Stimulated activated CD4-positive, alpha-beta T cell treated with anti-CD3 and anti-CD28 coated beads, Interleukin-1b, Interleukin-23, amount 100 ng/mL, for 48 hours (primary cell): ENCODE measurements around the gene IFNAR1.
"Not testable (repeated sequence)": the region's sequence is repeated elsewhere in the genome, so short reads cannot be mapped to it uniquely, and the experiment has no call there.

Experiments
- DNase-seq: peaks from one replicate; pipeline ENCODE4 v3.0.0-alpha.2; 2020

The IFNAR1 gene

GRCh38 chr21:33350676-33351075, 25.9 kb downstream of the IFNAR1 start:
- no peak for DNase-seq

GRCh38 chr21:33355355-33355754, 30.6 kb downstream of the IFNAR1 start:
- DNase-seq = no peak

GRCh38 chr21:33355996-33356395, 31.2 kb downstream of the IFNAR1 start:
- DNase-seq = no peak

DNA sequence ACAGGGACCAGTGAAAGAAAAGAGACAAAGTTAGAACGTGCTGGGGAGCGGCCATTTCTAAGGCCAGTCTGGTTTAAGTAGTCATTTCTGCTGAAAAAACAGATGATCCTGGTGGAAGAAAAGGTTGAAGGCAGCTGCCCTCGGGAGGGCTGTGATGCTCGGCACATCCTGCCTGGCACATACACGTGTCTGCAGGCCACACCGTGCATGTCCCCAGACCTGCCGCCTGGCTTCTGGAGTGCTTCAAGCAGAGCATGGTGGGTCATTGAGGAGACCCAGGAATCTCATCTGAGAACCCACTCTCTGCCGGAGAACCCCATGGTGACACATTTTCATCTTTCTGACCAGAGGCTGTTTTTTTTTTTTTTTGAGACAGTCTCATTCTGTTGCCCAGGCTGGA, 32.4 kb downstream of the IFNAR1 start:
- no peak for DNase-seq

GRCh38 chr21:33359446-33359845, 34.7 kb downstream of the IFNAR1 start:
- DNase-seq = no peak

- DNase-seq = no peak
Observed at GRCh38 chr21:33360281-33360680, 35.5 kb downstream of the IFNAR1 start.

DNA sequence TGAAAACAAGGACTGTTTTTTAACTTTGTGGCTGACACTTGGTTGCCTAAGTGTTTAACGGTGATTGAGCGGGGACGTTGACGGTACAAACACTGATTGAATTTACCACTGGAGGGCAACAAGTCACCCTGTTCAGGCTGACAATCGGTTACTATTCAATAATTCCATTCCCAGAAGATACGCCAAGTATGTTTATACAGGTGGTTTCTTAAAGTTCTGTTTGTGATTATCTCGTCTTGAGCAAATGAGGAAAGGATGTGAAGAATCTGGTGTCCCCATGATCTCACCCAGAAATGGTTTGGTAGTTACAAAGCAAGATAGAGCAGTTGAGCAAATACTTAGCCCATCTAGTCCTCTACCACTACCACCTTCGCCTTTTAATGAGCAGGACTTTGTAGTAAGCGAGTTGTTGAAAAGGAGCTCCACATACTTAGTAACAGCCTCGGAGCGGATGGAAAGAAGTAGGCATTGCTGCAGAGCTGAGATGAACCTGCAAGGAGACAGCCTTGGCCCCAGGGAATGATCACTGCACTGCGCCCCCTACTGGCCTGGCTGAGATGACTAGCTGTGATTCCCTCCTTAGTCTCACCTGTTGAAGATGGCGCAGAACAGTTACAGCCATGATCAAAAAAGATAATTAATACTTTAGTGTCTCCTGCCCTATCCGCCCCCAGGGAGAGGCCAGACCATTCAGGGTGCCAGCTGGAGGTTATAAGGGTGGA, 36.3 kb downstream of the IFNAR1 start:
- DNase-seq = peak; percentile 88

- peak; percentile 58 for DNase-seq
Observed at GRCh38 chr21:33362044-33362555, 37.3 kb downstream of the IFNAR1 start.

GRCh38 chr21:33363911-33364609, 39.3 kb downstream of the IFNAR1 start:
- DNase-seq = not testable (repeated sequence)

DNA sequence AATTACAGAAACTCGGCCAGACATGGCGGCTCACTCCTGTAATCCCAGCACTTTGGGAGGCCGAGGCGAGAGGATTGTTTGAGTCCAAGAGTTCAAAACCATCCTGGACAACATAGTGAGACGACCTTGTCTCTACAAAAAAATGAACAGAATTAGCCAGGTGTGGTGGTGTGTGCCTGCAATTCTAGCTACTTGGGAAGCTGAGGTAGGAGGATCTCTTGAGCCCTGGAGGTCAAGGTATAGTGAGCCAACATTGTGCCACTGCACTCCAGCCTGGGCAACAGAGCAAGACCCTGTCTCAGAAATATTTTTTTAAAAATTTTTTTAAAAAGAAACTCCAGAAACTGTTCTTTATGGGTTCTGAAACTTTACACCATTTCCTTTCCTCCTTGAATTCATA, 40.1 kb downstream of the IFNAR1 start:
- no peak for DNase-seq

DNA sequence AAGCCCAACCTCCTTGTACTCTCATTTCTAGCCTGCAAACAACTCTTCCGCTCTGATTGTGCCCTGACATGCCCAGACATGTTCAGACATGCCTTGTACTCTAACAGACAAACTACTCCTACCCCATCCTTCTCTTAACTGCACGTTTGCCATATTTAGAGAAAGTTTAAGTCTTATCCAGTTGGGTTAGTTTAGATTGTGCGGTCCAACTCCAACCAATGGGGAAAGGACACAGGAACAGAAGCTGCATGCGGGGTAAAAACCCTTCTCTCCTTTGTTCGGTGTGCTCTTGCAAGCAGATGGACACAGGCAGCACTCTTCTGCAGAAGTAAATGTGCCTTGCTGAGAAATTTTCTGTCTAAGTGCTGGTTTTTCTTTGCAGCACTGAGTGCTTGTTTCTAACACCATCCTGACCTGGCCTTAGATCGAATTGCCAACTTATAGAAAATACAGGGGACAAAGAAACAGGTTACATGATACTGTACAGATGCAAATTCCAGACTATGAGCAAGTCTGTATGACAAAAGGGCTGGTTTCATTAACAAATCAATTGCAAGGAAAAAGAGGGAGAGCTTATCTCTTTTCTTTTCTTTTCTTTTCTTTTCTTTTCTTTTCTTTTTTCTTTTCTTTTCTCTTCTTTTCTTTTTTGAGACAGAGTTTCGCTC, 42.7 kb downstream of the IFNAR1 start:
- no peak for DNase-seq

DNA sequence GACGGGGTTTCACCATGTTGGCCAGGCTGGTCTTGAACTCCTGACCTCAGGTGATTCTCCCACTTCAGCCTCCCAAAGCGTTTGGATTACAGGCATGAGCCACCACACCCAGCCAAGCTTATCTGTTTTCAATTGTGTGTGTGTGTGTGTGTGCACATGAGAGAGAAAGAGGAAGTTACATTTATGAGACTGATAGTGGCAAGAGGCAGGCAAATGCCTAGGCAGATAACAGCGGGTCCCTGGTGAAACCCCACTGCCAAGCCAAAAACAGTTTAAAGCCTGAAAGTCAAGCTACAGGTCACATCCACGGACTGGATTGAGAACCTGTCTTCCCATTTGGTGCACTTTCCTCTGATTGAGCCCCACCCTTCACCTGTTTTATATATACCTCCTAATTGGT, 43.4 kb downstream of the IFNAR1 start:
- no peak for DNase-seq

DNA sequence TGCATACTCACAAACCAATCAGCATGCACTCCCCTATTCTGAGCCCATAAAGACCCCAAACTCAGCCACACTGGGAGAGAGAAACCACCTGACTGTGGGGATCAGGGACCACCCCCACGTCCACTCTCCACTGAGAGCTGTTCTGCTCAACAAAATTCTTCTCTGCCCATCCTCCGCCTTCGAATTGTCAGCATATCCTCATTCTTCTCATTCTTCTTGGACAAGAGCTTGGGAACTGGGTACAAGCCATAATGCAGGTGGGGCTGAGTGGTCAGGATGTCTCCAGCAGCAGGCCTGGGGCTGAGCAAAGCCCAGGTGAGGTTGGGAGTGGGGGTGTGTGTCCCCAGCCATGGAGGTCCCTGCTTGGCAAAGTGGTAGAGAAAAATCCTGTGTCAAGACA, 43.8 kb downstream of the IFNAR1 start:
- no peak for DNase-seq

- DNase-seq = no peak
Observed at GRCh38 chr21:33369586-33369985, 44.8 kb downstream of the IFNAR1 start.

DNA sequence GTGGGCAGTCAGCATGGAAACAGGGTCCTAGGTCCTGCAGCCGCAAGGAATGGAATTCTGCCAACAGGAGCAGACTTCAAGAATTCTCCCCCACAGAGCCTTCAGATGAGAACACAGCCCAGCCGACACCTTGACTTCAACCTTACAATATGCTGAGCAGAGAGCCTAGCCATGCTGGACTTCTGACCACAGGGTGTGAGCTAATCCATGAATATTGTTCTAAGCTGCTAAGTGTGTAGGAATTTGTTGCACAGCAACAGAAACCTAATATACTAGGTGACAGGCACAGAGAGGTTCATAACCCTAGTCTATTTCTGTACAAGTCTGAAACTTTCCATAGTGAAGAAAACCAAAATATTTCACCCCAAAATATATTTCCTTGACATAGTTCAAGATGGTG, 45.5 kb downstream of the IFNAR1 start:
- DNase-seq = no peak

- no peak for DNase-seq
Observed at GRCh38 chr21:33371366-33371765, 46.6 kb downstream of the IFNAR1 start.

DNA sequence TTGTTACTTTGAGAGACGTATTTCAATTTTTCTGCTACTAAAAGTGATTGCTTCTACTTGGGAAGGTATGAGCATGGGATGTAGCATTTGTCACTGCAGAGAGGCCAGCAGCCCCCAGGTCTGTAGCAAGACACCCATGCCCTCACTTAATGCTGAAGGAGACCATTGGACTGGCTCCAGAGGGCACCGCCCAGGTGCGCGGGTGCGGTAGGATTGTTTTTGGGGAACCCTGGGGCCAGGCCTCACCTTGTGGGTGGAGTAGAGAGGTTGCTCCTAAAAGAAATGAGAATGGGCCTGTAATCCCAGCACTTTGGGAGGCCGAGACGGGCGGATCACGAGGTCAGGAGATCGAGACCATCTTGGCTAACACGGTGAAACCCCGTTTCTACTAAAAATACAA, 47.8 kb downstream of the IFNAR1 start:
- no peak for DNase-seq

DNA sequence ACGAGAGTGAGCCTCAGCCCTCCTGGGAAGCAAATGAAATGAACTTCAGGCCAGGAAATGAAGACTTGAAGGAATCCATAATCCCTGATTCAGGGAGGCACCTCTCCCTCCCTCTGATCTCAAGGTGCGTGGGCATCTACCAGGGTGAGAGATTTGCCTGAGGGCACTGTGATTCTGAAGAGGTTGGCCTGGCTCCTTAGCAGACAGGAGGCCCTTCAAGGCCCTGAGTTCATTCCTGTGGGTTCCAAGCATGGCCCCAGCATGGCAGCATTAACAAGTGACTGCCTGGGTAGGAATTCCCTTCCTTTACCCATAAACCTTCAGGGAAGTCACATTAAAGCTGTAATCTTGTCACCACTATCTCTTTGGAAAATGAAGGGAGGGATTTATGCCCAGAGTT, 48.7 kb downstream of the IFNAR1 start:
- no peak for DNase-seq

DNA sequence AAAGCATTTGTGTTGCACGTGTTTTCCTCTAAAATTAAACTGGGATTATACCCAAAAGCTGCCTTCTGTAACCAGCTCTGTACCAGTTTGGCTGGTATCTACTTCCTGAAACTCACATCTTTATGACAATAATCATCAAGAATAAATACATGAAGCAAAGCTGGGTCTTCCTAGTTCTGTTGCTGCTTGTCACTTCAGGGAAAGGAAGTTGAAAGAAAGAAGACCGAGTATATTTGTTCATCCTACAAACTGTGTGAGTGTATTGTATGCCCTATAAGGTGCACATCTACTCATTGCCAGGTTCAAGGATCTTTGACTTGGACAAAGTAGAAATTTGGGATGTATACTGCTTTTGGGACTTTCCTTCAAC, 49.3 kb downstream of the IFNAR1 start:
- DNase-seq = no peak

DNA sequence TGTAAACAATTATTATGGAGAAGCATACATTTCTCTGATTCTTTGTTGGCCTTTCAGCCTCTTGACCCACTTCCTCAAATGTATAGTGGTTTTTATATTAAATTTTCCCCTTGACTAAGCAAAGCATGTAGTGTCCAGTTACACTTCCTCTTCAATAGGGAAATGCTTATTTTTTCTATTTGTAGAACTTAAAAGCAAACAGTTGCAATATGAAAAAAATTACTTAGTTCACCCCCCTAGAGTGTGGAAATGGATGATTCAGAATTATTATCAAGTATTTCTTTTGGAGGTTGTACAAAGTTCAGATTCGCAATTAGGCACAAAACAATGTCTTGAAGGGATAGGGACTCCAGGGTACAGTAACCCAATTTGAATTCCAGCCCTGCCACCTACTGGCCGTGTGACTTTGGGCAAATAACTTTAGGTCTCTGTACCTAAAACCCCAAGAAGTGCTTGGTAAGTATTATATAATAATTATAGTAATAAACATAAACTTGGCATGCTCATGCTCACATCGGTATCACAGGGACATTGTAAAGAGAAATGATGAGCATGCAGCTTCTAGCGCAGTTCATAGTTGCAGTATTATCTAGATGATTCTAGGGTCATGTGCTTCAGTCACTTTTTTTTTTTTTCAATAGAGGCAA, 49.8 kb downstream of the IFNAR1 start:
- DNase-seq = no peak

DNA sequence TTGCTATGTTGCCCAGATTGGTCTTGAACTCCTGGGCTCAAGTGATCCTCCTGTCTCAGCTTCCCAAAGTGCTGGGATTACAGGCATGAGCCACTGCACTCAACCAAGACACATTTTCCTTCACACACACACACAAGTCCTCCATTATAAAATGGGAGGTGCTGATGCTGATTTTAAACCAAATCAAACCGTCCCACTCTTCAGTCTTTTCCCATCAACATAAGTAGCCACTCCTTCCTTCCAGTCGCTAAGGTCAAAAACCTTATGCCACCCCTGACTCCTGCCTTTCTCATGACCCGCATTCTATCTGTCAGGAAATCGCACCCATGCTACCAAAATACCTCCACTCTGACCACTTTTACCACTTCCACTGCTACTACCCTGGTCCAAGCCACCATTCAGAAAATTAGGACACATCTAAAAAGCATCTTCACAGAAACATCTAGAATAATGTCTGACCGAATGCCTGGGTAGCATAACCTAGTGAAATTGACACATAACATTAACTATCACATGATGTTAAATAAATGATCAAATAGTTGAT, 50.4 kb downstream of the IFNAR1 start:
- no peak for DNase-seq

DNA sequence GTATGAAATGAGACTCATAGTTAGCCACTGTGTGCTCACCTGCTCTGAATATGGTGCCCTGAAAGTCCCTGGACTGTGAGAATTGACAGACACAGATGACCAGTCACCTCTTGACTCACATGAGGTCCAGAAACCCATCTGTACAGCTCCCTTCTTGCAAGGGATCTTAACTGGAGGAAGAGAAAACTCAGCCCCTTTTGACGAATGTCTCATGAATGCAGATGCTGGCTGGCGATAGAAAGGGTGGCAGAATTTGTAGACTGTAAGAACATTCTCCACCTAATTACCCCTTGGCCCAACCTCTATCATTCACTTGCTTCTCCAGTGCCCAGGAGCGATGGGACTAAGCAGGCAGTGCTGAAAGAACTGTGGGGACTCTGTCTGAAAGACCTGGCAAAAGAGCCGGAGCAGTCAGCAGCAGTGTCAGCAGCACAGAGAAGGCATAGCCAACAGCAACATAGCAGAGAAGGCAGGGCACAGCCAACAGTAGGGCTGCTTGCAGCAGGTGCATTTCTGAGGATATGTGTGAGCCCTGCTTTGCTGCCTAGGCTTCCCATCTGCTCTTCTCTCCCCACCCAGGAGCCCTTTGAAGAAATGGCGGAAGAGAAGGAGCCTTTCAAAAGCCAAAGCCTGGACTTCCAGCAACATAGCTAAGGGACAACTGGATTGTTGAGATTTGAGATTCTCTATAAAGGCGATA, 52.6 kb downstream of the IFNAR1 start:
- DNase-seq = no peak

- DNase-seq = no peak
Observed at GRCh38 chr21:33378081-33378480, 53.3 kb downstream of the IFNAR1 start.
